Measurements from ENCODE around the gene OR1I1. TPM values are rescaled to one million over a fixed set of nuclear protein-coding genes. Genes with fewer than 3 reads are reported as not detected.

OR1I1 gene
- total RNA-seq, 4 donors from 2014 or later: not detected

DNA sequence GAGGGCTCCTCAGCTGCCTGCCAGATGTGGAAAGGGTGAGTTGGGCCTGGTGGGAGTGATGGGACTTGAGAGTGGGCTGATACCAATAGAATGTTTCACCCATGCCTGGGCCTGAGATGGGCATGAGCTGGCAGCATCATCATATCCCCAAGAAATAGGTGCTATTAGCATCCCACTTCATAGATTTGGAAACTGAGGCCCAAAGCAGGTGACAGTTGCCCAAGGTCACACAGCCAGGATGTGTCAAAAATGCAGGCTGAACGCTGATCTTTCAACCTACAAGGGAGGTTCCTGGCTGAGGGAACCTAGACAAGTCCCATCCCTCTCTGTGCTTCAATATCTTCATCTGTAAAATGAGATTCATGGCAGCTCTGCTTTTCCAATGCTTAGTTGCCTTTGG, 29.7 kb downstream of the OR1I1 start:
- Histone ChIP-seq H3K4me3 (no peak overlapping the region), H3K9me3 (no peaks in the 10 kb centered on the region), H3K36me3 (peaks cover 0 to 12% of the 10 kb centered on the region in 2 donors), H3K27ac (no peak overlapping the region), H3K27me3 (peaks cover 0 to 9% (median 9%) of the 10 kb centered on the region in 3 donors), H3K4me1 (peaks cover 0 to 2% of the 10 kb centered on the region in 2 donors)
- TF ChIP-seq POLR2A (IDR thresholded peaks at IDR 0.05) (no peak), CTCF (IDR thresholded peaks at IDR 0.05 in 4 of 5, conservative IDR thresholded peaks at IDR 0.05 in 1 of 5) (no peak)
- intact Hi-C loops (cut with DNase I; ENCODE audit: low total_unique reads) (no loop called here), in situ Hi-C loops (cut with MboI; ENCODE audit: low sequenced_read_pairs in 4 of 4) (no loop called here)
- no peak for ATAC-seq
- DNase-seq: no peak

DNA sequence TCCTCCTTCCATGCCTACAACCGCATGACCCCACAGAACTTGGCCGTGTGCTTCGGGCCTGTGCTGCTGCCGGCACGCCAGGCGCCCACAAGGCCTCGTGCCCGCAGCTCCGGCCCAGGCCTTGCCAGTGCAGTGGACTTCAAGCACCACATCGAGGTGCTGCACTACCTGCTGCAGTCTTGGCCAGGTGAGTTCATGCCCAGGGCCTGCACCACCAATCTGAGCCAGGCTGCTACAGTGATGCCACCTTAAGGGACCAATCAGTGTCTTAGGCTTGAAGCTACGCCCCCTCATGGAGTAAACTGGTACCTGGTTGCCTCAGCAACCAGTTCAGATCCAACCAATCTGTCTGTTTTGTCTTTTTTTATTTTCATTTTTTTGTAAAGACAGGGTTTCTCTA, 30.4 kb downstream of the OR1I1 start:
- H3K27me3 ChIP-seq: peaks cover 0 to 5% (median 5%) of the 10 kb centered on the region in 3 donors
- H3K27ac ChIP-seq: no peak overlapping the region
- no peaks in the 10 kb centered on the region for H3K9me3 ChIP-seq
- peaks cover 0 to 18% of the 10 kb centered on the region in 2 donors for H3K36me3 ChIP-seq
- DNase-seq (no peak), ATAC-seq (no peak)
- intact Hi-C loops (cut with DNase I; ENCODE audit: low total_unique reads): no loop called here
- in situ Hi-C loops (cut with MboI; ENCODE audit: low sequenced_read_pairs in 4 of 4): no loop called here
- no peak overlapping the region for H3K4me3 ChIP-seq
- H3K4me1 ChIP-seq: no peaks in the 10 kb centered on the region
- TF ChIP-seq POLR2A (IDR thresholded peaks at IDR 0.05) (no peak), CTCF (IDR thresholded peaks at IDR 0.05 in 4 of 5, conservative IDR thresholded peaks at IDR 0.05 in 1 of 5) (no peak)

DNA sequence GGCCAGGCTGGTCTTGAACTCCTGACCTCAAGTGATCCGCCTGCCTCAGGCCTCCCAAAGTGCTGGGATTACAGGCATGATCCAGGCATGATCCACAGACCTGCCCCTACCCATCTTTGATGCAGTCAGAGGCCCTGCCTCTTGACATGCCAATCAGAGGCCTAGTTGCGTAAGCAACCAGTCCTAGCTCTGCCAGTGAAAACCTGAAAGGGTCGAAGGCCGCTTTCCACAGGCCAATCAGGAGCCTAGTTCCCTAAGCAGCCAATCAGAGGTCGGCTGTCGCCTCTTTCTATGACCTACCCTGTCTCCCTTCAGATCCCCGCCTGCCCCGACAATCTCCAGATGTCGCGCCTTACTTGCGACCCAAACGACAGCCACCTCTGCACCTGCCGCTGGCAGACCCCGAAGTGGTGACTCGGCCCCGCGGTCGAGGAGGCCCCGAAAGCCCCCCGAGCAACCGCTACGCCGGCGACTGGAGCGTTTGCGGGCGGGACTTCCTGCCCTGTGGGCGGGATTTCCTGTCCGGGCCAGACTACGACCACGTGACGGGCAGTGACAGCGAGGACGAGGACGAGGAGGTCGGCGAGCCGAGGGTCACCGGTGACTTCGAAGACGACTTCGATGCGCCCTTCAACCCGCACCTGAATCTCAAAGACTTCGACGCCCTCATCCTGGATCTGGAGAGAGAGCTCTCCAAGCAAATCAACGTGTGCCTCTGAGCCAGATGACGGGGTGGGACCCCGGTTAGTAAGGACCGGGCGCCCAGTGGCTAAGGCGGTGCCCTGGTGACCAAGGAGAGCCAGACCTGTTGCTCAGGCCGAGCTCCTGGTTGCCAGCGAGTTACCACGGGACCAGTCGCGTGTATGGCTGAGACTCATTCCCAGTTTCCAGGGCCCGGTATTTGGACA, 31.5 kb downstream of the OR1I1 start:
- in situ Hi-C loops (cut with MboI; ENCODE audit: low sequenced_read_pairs in 4 of 4) (no loop called here), intact Hi-C loops (cut with DNase I; ENCODE audit: low total_unique reads) (no loop called here)
- Histone ChIP-seq H3K27ac (peak overlapping the region in 1 of 4 donors; percentile 59), H3K27me3 (no peaks in the 10 kb centered on the region), H3K9me3 (no peaks in the 10 kb centered on the region), H3K4me3 (no peak overlapping the region), H3K36me3 (peaks cover 0 to 29% of the 10 kb centered on the region in 2 donors), H3K4me1 (no peaks in the 10 kb centered on the region)
- no peak for DNase-seq
- peak in 1 of 2 donors; percentile 13 for ATAC-seq
- TF ChIP-seq POLR2A (IDR thresholded peaks at IDR 0.05) (no peak), CTCF (IDR thresholded peaks at IDR 0.05 in 4 of 5, conservative IDR thresholded peaks at IDR 0.05 in 1 of 5) (no peak)

DNA sequence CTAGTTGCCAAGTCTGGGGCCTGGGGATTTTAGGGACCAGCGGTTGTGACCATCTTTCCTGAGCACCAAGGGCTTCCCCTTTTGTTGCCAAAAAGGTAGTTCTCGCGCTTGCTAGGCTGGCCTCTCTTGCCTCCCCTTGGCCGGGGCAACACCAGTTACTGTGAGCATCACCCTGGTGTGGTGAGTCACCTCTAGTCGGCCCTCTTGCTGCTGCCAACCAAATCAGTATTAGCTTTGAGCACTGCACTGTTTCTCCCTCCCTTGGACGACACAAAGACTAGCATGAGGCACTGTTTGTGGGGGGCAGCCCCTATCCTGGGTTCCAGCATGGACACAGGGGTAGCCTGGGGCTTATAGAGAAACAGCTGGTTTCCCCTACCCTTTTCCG, 32.1 kb downstream of the OR1I1 start:
- peaks cover 0 to 36% of the 10 kb centered on the region in 2 donors for H3K36me3 ChIP-seq
- no peak for TF ChIP-seq CTCF (IDR thresholded peaks at IDR 0.05 in 4 of 5, conservative IDR thresholded peaks at IDR 0.05 in 1 of 5)
- no peak for TF ChIP-seq POLR2A (IDR thresholded peaks at IDR 0.05)
- no peak overlapping the region for H3K4me3 ChIP-seq
- no peaks in the 10 kb centered on the region for H3K4me1 ChIP-seq
- no peaks in the 10 kb centered on the region for H3K9me3 ChIP-seq
- intact Hi-C loops (cut with DNase I; ENCODE audit: low total_unique reads): no loop called here
- ATAC-seq (no peak), DNase-seq (no peak)
- H3K27ac ChIP-seq: peak overlapping the region in 1 of 4 donors; percentile 59
- H3K27me3 ChIP-seq: no peaks in the 10 kb centered on the region
- in situ Hi-C loops (cut with MboI; ENCODE audit: low sequenced_read_pairs in 4 of 4): no loop called here

Data from gastrocnemius medialis (tissue), 4 donors.